Nephron (organoid): ENCODE data around the gene ARL10.

Experiments used
- H3K27ac Mint-ChIP-seq, 3 experiments: 2 replicates each; pipeline ENCODE4 v1.8.0; 2020; ENCODE audit warnings: mixed read lengths in 3 of 3, mild to moderate bottlenecking in 2 of 3, moderate library complexity in 1 of 3
- H3K27me3 Mint-ChIP-seq: 2 replicates; pipeline ENCODE4 v1.8.0; 2021; ENCODE audit warnings: low read depth, mild to moderate bottlenecking, moderate library complexity, mixed read lengths
- H3K36me3 Mint-ChIP-seq: 2 replicates; pipeline ENCODE4 v1.8.0; 2020; ENCODE audit warnings: low read depth, mixed read lengths
- H3K4me1 Mint-ChIP-seq: 2 replicates; pipeline ENCODE4 v1.8.0; 2020; ENCODE audit warnings: mixed read lengths
- H3K4me3 Mint-ChIP-seq, 3 experiments: 2 replicates each; pipeline ENCODE4 v1.8.0; 2020; ENCODE audit warnings: mild to moderate bottlenecking in 3 of 3, mixed read lengths in 3 of 3, moderate library complexity in 2 of 3
- H3K9me3 Mint-ChIP-seq: 2 replicates; pipeline ENCODE4 v1.8.0; 2020; ENCODE audit warnings: mixed read lengths
- CTCF ChIP-seq, 3 experiments: fragments of 200-600 bp; sonication (generic); IDR thresholded peaks; one replicate each; pipeline ENCODE4 v1.5.0; 2021; ENCODE audit warnings: antibody characterized with exemption in 3 of 3; ENCODE audit not compliant: unreplicated experiment in 3 of 3

The ARL10 gene

GRCh38 chr5:176418251-176418650, 53.0 kb downstream of the ARL10 start:
- peaks cover 13% of the 10 kb centered on the region for H3K9me3 Mint-ChIP-seq

DNA sequence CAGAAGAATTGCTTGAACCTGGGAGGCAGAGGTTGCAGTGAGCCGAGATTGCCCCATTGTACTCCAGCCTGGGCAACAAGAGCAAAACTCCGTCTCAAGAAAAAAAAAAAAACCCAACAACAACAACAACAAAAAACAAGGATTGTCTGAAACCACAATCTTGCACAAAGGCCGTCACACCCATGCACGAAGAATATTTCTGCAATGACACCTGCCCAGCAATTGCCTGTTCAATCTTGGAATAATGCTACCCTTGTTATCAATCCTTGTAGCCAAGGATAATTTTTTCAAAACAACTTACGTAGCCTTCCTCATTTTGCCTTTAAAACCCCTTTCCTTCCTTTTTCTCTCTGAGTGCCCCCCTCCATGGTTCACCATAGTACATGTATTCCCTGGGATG, 54.8 kb downstream of the ARL10 start:
- Mint-ChIP-seq H3K4me1 (peaks cover 6% of the 10 kb centered on the region), H3K4me3 (no peak overlapping the region), H3K9me3 (peaks cover 13% of the 10 kb centered on the region), H3K27ac (no peak overlapping the region), H3K27me3 (peaks cover 17% of the 10 kb centered on the region), H3K36me3 (no peaks in the 10 kb centered on the region)
- TF ChIP-seq CTCF (IDR thresholded peaks at IDR 0.05; ENCODE audit: unreplicated experiment in 3 of 3), result no peak

More at GRCh38 chr5:176418251-176418650, 53.0 kb downstream of the ARL10 start:
- TF ChIP-seq CTCF (IDR thresholded peaks at IDR 0.05; ENCODE audit: unreplicated experiment in 3 of 3), result no peak
- H3K27ac Mint-ChIP-seq, result no peak overlapping the region
- H3K4me1 Mint-ChIP-seq, result peaks cover 13% of the 10 kb centered on the region
- peak overlapping the region in 1 of 3 experiments; percentile 83 for H3K4me3 Mint-ChIP-seq
- no peaks in the 10 kb centered on the region for H3K36me3 Mint-ChIP-seq
- peaks cover 17% of the 10 kb centered on the region for H3K27me3 Mint-ChIP-seq

- Mint-ChIP-seq H3K27ac (no peak overlapping the region), H3K36me3 (no peaks in the 10 kb centered on the region), H3K9me3 (peaks cover 16% of the 10 kb centered on the region), H3K4me1 (no peaks in the 10 kb centered on the region), H3K4me3 (no peak overlapping the region), H3K27me3 (peaks cover 17% of the 10 kb centered on the region)
- no peak for TF ChIP-seq CTCF (IDR thresholded peaks at IDR 0.05; ENCODE audit: unreplicated experiment in 3 of 3)
Measured at GRCh38 chr5:176420972-176421544, 55.8 kb downstream of the ARL10 start.

- TF ChIP-seq CTCF (IDR thresholded peaks at IDR 0.05; ENCODE audit: unreplicated experiment in 3 of 3), result no peak
- no peaks in the 10 kb centered on the region for H3K4me1 Mint-ChIP-seq
- H3K4me3 Mint-ChIP-seq, result no peak overlapping the region
- peaks cover 11% of the 10 kb centered on the region for H3K27me3 Mint-ChIP-seq
- H3K27ac Mint-ChIP-seq, result no peak overlapping the region
- H3K36me3 Mint-ChIP-seq, result no peaks in the 10 kb centered on the region
- peaks cover 16% of the 10 kb centered on the region for H3K9me3 Mint-ChIP-seq
Measured at GRCh38 chr5:176424181-176424580, 58.9 kb downstream of the ARL10 start.

DNA sequence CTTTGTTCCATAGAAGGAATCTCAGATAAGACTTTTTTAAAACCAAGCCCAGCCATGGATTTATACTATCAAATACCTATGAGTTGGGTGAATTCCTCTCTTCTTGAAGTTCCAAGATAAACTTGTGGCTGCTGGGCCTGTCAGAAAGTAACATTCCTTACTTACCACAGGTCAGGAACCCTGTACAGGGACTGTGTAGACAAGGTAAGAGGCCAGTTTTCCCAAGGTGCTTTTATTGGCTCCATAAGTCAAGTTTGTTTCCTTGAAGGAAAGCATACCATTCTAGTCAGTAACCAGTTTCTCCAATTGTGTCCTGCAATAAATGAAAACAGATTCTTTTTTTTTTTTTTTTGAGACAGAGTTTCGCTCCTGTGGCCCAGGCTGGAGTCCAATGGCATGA, 59.9 kb downstream of the ARL10 start:
- no peak for TF ChIP-seq CTCF (IDR thresholded peaks at IDR 0.05; ENCODE audit: unreplicated experiment in 3 of 3)
- no peaks in the 10 kb centered on the region for H3K36me3 Mint-ChIP-seq
- H3K27ac Mint-ChIP-seq, result no peak overlapping the region
- H3K27me3 Mint-ChIP-seq, result peaks cover 6% of the 10 kb centered on the region
- H3K9me3 Mint-ChIP-seq, result peaks cover 16% of the 10 kb centered on the region
- H3K4me1 Mint-ChIP-seq, result no peaks in the 10 kb centered on the region
- H3K4me3 Mint-ChIP-seq, result no peak overlapping the region

GRCh38 chr5:176425791-176426190, 60.5 kb downstream of the ARL10 start:
- H3K4me1 Mint-ChIP-seq, result no peaks in the 10 kb centered on the region
- H3K9me3 Mint-ChIP-seq, result peaks cover 12% of the 10 kb centered on the region
- H3K27ac Mint-ChIP-seq, result no peak overlapping the region
- H3K36me3 Mint-ChIP-seq, result no peaks in the 10 kb centered on the region
- peaks cover 6% of the 10 kb centered on the region for H3K27me3 Mint-ChIP-seq
- TF ChIP-seq CTCF (IDR thresholded peaks at IDR 0.05; ENCODE audit: unreplicated experiment in 3 of 3), result no peak
- no peak overlapping the region for H3K4me3 Mint-ChIP-seq
